ENCODE measurements around the gene AAGAB.

GRCh38 chr15:67185621-67186225 is 68.7 kb downstream of the AAGAB start:
- TF ChIP-seq SIN3A (IDR thresholded peaks at IDR 0.05; ENCODE audit: borderline replicate concordance, insufficient read depth, low read length) (no peak), POLR2AphosphoS5 (IDR thresholded peaks at IDR 0.05; ENCODE audit: low read depth, low read length) (no peak), REST (IDR thresholded peaks at IDR 0.05; ENCODE audit: insufficient read depth in 1 of 2, low read depth in 2 of 2, low read length in 2 of 2) (no peak)
